ENCODE measurements around the gene BCAS1. TPM values are rescaled to one million over a fixed set of nuclear protein-coding genes. Genes with fewer than 3 reads are reported as not detected.

The BCAS1 gene
- total and polyA plus RNA-seq, 12 donors = 0.07 to 2.3 (median 0.13) TPM; not detected in 7

- Histone ChIP-seq H3K4me1 (replicated peaks in 1 of 2) (peaks cover 13 to 31% of the 10 kb centered on the region in 2 donors), H3K27me3 (no peaks in the 10 kb centered on the region), H3K4me3 (no peak overlapping the region), H3K9me3 (replicated peaks in 1 of 3) (no peaks in the 10 kb centered on the region), H3K27ac (no peak overlapping the region), H3K36me3 (replicated peaks in 1 of 2) (no peaks in the 10 kb centered on the region)
- intact Hi-C loops (cut with DNase I) = no loop called here
- DNase-seq = peak in 1 of 7 donors; percentile 42
- no peak for TF ChIP-seq POLR2A (IDR thresholded peaks at IDR 0.05)
- TF ChIP-seq CTCF (IDR thresholded peaks at IDR 0.05) = no peak
- 54 to 58% (median 57%) methylated on average over 8 to 11 of the region's 11 CpGs for WGBS, 4 donors
Observed at GRCh38 chr20:53918949-53919361, 151.4 kb downstream of the BCAS1 start.

- DNase-seq = no peak
- peak overlapping the region in 1 of 5 donors; percentile 53 for H3K27ac ChIP-seq
- no peaks in the 10 kb centered on the region for H3K27me3 ChIP-seq
- intact Hi-C loops (cut with DNase I) = no loop called here
- H3K9me3 ChIP-seq (replicated peaks in 1 of 3) = no peaks in the 10 kb centered on the region
- H3K4me3 ChIP-seq = no peak overlapping the region
- H3K4me1 ChIP-seq (replicated peaks in 1 of 2) = peaks cover 13 to 31% of the 10 kb centered on the region in 2 donors
- no peak for TF ChIP-seq CTCF (IDR thresholded peaks at IDR 0.05)
- no peak for TF ChIP-seq POLR2A (IDR thresholded peaks at IDR 0.05)
- no peaks in the 10 kb centered on the region for H3K36me3 ChIP-seq (replicated peaks in 1 of 2)
Observed at GRCh38 chr20:53918020-53918311, 152.4 kb downstream of the BCAS1 start.

- intact Hi-C loops (cut with DNase I) = no loop called here
- H3K36me3 ChIP-seq (replicated peaks in 1 of 2) = no peaks in the 10 kb centered on the region
- DNase-seq = peak in 6 of 7 donors; percentile 46 to 78 (median 55)
- H3K9me3 ChIP-seq (replicated peaks in 1 of 3) = no peaks in the 10 kb centered on the region
- TF ChIP-seq POLR2A (IDR thresholded peaks at IDR 0.05) (no peak), CTCF (IDR thresholded peaks at IDR 0.05) (no peak)
- H3K4me3 ChIP-seq = no peak overlapping the region
- H3K4me1 ChIP-seq (replicated peaks in 1 of 2) = peaks cover 13 to 31% of the 10 kb centered on the region in 2 donors
- H3K27ac ChIP-seq = peak overlapping the region in 4 of 5 donors; percentile 67 to 90 (median 84)
- H3K27me3 ChIP-seq = no peaks in the 10 kb centered on the region
- 45 to 52% (median 50%) methylated on average over 10 of the region's 10 CpGs for WGBS, 4 donors
Observed at GRCh38 chr20:53917145-53918019, 153.0 kb downstream of the BCAS1 start.

- WGBS, 4 donors = 41 to 67% (median 59%) methylated on average over 2 of the region's 2 CpGs
- Histone ChIP-seq H3K9me3 (replicated peaks in 1 of 3) (no peaks in the 10 kb centered on the region), H3K36me3 (replicated peaks in 1 of 2) (no peaks in the 10 kb centered on the region), H3K4me1 (replicated peaks in 1 of 2) (peaks cover 13 to 31% of the 10 kb centered on the region in 2 donors), H3K27me3 (no peaks in the 10 kb centered on the region), H3K27ac (peak overlapping the region; percentile 36 to 90 (median 83)), H3K4me3 (peak overlapping the region in 1 of 4 donors; percentile 76)
- TF ChIP-seq POLR2A (IDR thresholded peaks at IDR 0.05) = no peak
- TF ChIP-seq CTCF (IDR thresholded peaks at IDR 0.05) = no peak
- no peak for DNase-seq
- intact Hi-C loops (cut with DNase I) = no loop called here
Observed at GRCh38 chr20:53916173-53916512, 154.3 kb downstream of the BCAS1 start.

Measured in adrenal gland (tissue), 12 donors.